Measurements from ENCODE around the gene PLD2. TPM values are rescaled to one million over a fixed set of nuclear protein-coding genes. Genes with fewer than 3 reads are reported as not detected.

PLD2 gene
- total RNA-seq, 1 donor from 2014 or later = 49.3 TPM

DNA sequence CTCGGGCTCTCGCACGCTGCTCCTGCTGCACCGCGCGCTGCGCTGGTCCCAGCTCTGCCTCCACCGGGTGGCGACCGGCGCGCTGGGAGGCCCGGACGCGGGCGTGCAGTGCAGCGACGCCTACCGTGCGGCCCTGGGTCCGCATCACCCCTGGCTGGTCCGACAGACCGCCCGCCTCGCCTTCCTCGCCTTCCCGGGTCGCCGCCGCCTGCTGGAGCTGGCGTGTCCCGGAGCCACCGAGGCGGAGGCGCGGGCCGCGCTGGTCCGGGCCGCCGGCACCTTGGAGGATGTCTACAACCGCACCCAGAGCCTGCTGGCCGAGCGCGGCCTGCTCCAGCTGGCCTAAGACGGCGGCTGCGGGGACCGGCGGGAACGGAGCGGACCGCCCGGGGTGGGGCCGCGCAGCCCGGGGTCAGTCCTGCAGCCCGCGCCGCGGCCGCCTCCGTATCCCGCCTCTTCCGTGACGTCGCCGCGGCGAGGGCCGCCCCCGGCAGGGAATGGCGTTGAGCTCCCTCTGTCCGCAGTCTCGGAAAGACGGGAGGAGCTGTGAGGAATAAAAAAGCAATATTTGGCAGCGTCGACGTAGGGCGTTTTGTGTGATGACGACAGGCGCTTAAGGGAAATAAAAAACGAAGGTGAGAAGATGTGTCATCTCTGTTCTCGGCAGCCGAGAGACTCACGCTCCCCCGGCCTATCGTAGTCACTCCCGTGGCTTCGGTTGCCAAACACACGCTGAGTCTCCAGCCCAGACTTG, 16.8 kb upstream of the PLD2 start:
- Mint-ChIP-seq H3K4me3 (ENCODE audit: unreplicated experiment) (peak overlapping the region; percentile 87), H3K36me3 (ENCODE audit: unreplicated experiment) (no peaks in the 10 kb centered on the region), H3K4me1 (ENCODE audit: unreplicated experiment) (peaks cover 17% of the 10 kb centered on the region), H3K27me3 (ENCODE audit: unreplicated experiment) (peaks cover 3% of the 10 kb centered on the region), H3K9me3 (ENCODE audit: unreplicated experiment) (no peaks in the 10 kb centered on the region), H3K27ac (ENCODE audit: unreplicated experiment) (peak overlapping the region; percentile 94)
- DNase-seq (ENCODE audit: extremely low spot score, unreplicated experiment) = peak; percentile 93
- TF ChIP-seq, protein P1, sequence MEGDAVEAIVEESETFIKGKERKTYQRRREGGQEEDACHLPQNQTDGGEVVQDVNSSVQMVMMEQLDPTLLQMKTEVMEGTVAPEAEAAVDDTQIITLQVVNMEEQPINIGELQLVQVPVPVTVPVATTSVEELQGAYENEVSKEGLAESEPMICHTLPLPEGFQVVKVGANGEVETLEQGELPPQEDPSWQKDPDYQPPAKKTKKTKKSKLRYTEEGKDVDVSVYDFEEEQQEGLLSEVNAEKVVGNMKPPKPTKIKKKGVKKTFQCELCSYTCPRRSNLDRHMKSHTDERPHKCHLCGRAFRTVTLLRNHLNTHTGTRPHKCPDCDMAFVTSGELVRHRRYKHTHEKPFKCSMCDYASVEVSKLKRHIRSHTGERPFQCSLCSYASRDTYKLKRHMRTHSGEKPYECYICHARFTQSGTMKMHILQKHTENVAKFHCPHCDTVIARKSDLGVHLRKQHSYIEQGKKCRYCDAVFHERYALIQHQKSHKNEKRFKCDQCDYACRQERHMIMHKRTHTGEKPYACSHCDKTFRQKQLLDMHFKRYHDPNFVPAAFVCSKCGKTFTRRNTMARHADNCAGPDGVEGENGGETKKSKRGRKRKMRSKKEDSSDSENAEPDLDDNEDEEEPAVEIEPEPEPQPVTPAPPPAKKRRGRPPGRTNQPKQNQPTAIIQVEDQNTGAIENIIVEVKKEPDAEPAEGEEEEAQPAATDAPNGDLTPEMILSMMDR (IDR thresholded peaks at IDR 0.05) = peak; percentile 78

DNA sequence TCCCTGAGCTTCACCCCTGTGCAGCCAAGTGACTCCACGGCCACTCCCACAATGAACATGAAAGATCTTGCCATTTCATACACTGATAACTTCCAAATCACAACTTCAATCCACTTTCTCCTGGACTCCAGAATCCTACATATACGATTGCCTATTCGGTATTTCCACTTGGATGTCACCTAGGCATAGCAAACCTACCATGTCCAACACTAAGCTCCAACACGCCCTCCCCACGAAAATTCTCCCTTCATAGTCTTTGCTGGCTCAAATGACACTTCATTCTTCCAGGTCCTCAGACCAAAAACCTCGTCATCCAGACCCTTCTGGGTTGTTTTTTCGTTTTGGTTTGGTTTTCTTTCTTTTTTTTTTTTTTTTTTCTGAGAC, 16.3 kb upstream of the PLD2 start:
- H3K4me3 Mint-ChIP-seq (ENCODE audit: unreplicated experiment) = peak overlapping the region; percentile 87
- H3K27me3 Mint-ChIP-seq (ENCODE audit: unreplicated experiment) = peaks cover 3% of the 10 kb centered on the region
- H3K4me1 Mint-ChIP-seq (ENCODE audit: unreplicated experiment) = peaks cover 18% of the 10 kb centered on the region
- H3K27ac Mint-ChIP-seq (ENCODE audit: unreplicated experiment) = peak overlapping the region; percentile 94
- TF ChIP-seq, protein P1 (IDR thresholded peaks at IDR 0.05) = no peak
- DNase-seq (ENCODE audit: extremely low spot score, unreplicated experiment) = no peak
- H3K9me3 Mint-ChIP-seq (ENCODE audit: unreplicated experiment) = no peaks in the 10 kb centered on the region
- H3K36me3 Mint-ChIP-seq (ENCODE audit: unreplicated experiment) = no peaks in the 10 kb centered on the region

DNA sequence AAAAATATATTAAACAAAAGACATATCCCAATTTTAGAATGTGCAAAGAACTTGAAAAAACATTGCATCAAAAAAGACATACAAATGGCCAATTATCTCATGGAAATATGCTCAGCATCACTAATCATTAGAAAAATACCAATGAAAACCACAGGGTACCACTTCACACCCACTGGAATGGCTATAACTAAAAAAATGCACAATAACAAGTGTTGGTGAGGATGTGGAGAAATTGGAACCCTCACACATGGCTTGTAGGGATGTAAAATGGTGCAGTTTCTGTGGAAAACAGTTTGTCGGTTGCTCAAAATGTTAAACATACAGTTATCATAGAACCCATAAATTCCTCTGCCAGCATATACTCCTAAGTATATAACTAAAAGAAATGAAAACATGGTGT, 11.8 kb upstream of the PLD2 start:
- DNase-seq (ENCODE audit: extremely low spot score, unreplicated experiment) = no peak
- H3K36me3 Mint-ChIP-seq (ENCODE audit: unreplicated experiment) = peaks cover 5% of the 10 kb centered on the region
- peaks cover 3% of the 10 kb centered on the region for H3K27me3 Mint-ChIP-seq (ENCODE audit: unreplicated experiment)
- H3K4me1 Mint-ChIP-seq (ENCODE audit: unreplicated experiment) = peaks cover 14% of the 10 kb centered on the region
- H3K9me3 Mint-ChIP-seq (ENCODE audit: unreplicated experiment) = no peaks in the 10 kb centered on the region
- H3K4me3 Mint-ChIP-seq (ENCODE audit: unreplicated experiment) = peak overlapping the region; percentile 99
- TF ChIP-seq, protein P1 (IDR thresholded peaks at IDR 0.05) = no peak
- peak overlapping the region; percentile 97 for H3K27ac Mint-ChIP-seq (ENCODE audit: unreplicated experiment)

DNA sequence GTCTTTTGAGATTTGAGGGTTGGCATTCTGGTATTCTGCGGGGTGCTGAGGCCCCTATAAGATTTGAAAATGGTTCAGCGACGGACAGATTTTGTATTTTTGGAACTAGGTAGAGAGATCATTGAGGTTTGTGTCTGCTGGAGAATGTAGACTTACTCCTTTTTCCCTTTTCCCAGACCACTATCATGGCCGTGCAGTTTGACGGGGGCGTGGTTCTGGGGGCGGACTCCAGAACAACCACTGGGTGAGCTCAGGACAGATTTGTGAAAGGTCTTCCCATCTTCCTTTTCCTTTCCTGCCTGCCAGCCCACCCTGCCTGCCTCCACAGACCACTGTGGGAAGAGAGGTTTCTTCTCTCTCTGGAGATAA, 10.4 kb upstream of the PLD2 start:
- no peaks in the 10 kb centered on the region for H3K9me3 Mint-ChIP-seq (ENCODE audit: unreplicated experiment)
- H3K27ac Mint-ChIP-seq (ENCODE audit: unreplicated experiment) = peak overlapping the region; percentile 97
- TF ChIP-seq, protein P1 (IDR thresholded peaks at IDR 0.05) = no peak
- H3K4me3 Mint-ChIP-seq (ENCODE audit: unreplicated experiment) = peak overlapping the region; percentile 99
- peaks cover 3% of the 10 kb centered on the region for H3K27me3 Mint-ChIP-seq (ENCODE audit: unreplicated experiment)
- peaks cover 5% of the 10 kb centered on the region for H3K36me3 Mint-ChIP-seq (ENCODE audit: unreplicated experiment)
- no peak for DNase-seq (ENCODE audit: extremely low spot score, unreplicated experiment)
- H3K4me1 Mint-ChIP-seq (ENCODE audit: unreplicated experiment) = peaks cover 10% of the 10 kb centered on the region

DNA sequence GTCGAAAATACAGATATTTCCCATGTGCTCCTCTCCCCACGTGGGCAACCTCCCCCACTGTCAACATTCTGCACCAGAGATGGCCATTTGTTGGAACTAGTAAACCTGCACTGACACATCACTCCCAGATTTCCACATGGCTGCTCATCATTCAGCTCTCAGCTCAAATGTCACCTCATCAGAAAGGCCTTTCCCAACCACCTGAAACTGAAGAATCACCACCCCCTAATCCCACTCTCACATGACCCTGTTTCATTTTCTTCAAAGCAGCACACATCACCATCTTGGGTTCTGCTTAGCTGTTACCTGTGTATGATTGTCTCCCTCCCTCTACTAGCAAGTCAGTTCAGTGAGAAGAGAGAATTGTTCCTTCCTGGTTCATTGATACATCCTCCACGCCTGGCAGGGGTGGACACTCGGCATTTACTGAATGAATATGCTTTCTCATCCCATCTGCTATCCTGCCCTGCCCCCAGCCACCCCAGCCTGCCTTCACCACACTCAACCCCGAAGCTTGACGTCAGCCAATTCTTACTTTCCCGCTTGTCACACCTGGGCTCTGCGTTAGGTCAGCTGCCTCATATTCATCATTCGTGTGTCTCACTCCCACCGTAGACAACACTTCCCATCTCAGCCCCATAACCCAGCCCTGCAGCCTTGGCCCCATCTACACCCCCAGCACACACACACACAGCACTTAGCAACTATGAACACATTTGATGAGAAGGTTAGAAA, 6.3 kb upstream of the PLD2 start:
- Mint-ChIP-seq H3K27ac (ENCODE audit: unreplicated experiment) (no peak overlapping the region), H3K27me3 (ENCODE audit: unreplicated experiment) (no peaks in the 10 kb centered on the region), H3K4me3 (ENCODE audit: unreplicated experiment) (no peak overlapping the region), H3K4me1 (ENCODE audit: unreplicated experiment) (peaks cover 10% of the 10 kb centered on the region), H3K36me3 (ENCODE audit: unreplicated experiment) (peaks cover 5% of the 10 kb centered on the region), H3K9me3 (ENCODE audit: unreplicated experiment) (no peaks in the 10 kb centered on the region)
- no peak for DNase-seq (ENCODE audit: extremely low spot score, unreplicated experiment)
- TF ChIP-seq, protein P1 (IDR thresholded peaks at IDR 0.05) = no peak

Data from osteocyte (in vitro differentiated cells).